Spleen (tissue), 11 donors: ENCODE results near the gene CUBN. TPM values are rescaled to one million over a fixed set of nuclear protein-coding genes. Genes with fewer than 3 reads are reported as not detected.
A peak's percentile ranks its signal among the peaks of the same experiment; 100 is the strongest.

ENCODE experiments used
- DNase-seq: peaks from one replicate; pipeline ENCODE4 v3.0.0-alpha.2; 2020
- H3K27ac ChIP-seq, 8 donors: fragments of 200-600 bp; sonication (generic) in 7 of 8; 1 replicate in 4 of 8; 2 replicates in 4 of 8; pipeline versions ENCODE4 v1.5.0 to v1.8.0; 2016 to 2021; ENCODE audit warnings: inconsistent platforms in 4 of 8, mild to moderate bottlenecking in 4 of 8, moderate library complexity in 1 of 8
- H3K27me3 ChIP-seq, 7 donors: fragments of 200-600 bp; sonication (generic) in 6 of 7; replicated peaks in 1 of 7; 1 replicate in 4 of 7; 2 replicates in 3 of 7; pipeline versions ENCODE4 v1.5.0 to v1.8.0; 2016 to 2021; ENCODE audit warnings: inconsistent platforms in 3 of 7, mild to moderate bottlenecking in 1 of 7
- H3K36me3 ChIP-seq, 6 donors: fragments of 200-600 bp; sonication (generic) in 5 of 6; 1 replicate in 4 of 6; 2 replicates in 2 of 6; pipeline versions ENCODE4 v1.5.0 to v1.8.0; 2016 to 2021; ENCODE audit warnings: inconsistent platforms in 2 of 6
- H3K4me1 ChIP-seq, 6 donors: fragments of 200-600 bp; sonication (generic) in 5 of 6; 1 replicate in 3 of 6; 2 replicates in 3 of 6; pipeline versions ENCODE4 v1.5.0 to v1.8.0; 2016 to 2021; ENCODE audit warnings: inconsistent platforms in 3 of 6
- H3K4me3 ChIP-seq, 8 donors: fragments of 200-600 bp; sonication (generic) in 7 of 8; 1 replicate in 4 of 8; 2 replicates in 4 of 8; pipeline versions ENCODE4 v1.5.0 to v1.8.0; 2016 to 2021; ENCODE audit warnings: inconsistent platforms in 4 of 8, mild to moderate bottlenecking in 4 of 8, moderate library complexity in 2 of 8
- H3K9me3 ChIP-seq, 8 donors: fragments of 200-600 bp; sonication (generic) in 7 of 8; 1 replicate in 4 of 8; 2 replicates in 4 of 8; pipeline versions ENCODE4 v1.5.0 to v1.8.0; 2016 to 2021; ENCODE audit warnings: inconsistent platforms in 4 of 8
- POLR2A ChIP-seq, 3 donors: fragments of 450-650 bp; IDR thresholded peaks; one replicate each; pipeline ENCODE4 v1.5.1; 2017; ENCODE audit warnings: antibody characterized with exemption in 3 of 3, mild to moderate bottlenecking in 1 of 3
- POLR2AphosphoS5 ChIP-seq, 3 donors: sonication (generic); formaldehyde crosslinking; IDR thresholded peaks; one replicate each; pipeline ENCODE4 v1.5.1; 2017; ENCODE audit warnings: antibody characterized with exemption in 3 of 3
- WGBS, 5 donors: extraction: QIAGEN DNeasy Blood & Tissue Kit in 3 of 5; methylation state at CpG; one replicate each; pipeline versions ENCODE4 v1.1.5 to v1.1.7; 2013 to 2018; 5-methylcytosine and 5-hydroxymethylcytosine counted together
- intact Hi-C: fragments of 100-400 bp; cut with DNase I; formaldehyde crosslinking; loops from one replicate; pipeline ENCODE4 v1.15.0; 2023; ENCODE audit warnings: low total_unique reads
- polyA plus RNA-seq, 3 donors: library from polyadenylated mRNA; stranded (reverse); fragments of 200-250 nt; gene quantifications; one replicate each; pipeline ENCODE4 v1.2.1, GENCODE V29; 2013
- total RNA-seq, 7 donors: library from RNA; depleted of rRNA in 3 of 7; stranded (reverse); fragments of >200 nt in 3 of 7; fragmentation: NEBNext Ultra II Directional in 4 of 7; extraction: Animal tissue kit (Norgen Biotek cat#: 25700) in 4 of 7; gene quantifications; one replicate each; pipeline versions ENCODE4 v1.1.0 to v1.2.1, GENCODE V29; 2016 to 2021
- TF ChIP-seq, protein P1 (sequence below), 11 experiments: fragments of 200-600 bp in 7 of 11; fragments of 450-650 bp in 4 of 11; sonication (generic) in 4 of 11; IDR thresholded peaks in 8 of 11; conservative IDR thresholded peaks in 3 of 11; 1 replicate in 7 of 11; 2 replicates in 4 of 11; pipeline versions ENCODE4 v1.4.0 to v1.8.0; 2016 to 2021; ENCODE audit warnings: antibody characterized with exemption in 11 of 11, inconsistent platforms in 4 of 11, mild to moderate bottlenecking in 1 of 11
- donor health status: healthy with polysubstance abuse.
- donor health status: DM: no; HTN: no; CAD: no; lungs with moderate emphysema.
- donor health status: DM: no; HTN: no; CAD: no.
- donor health status: Bipolar disorder and iron deficiency.
- donor health status: healthy.
- donor health status: DM: no; HTN: no; CAD: no.
- donor health status: DM: yes; HTN: yes; CAD: no.

Gene CUBN
- total and polyA plus RNA-seq, 10 donors: 0.24 to 12.1 (median 5.4) TPM

DNA sequence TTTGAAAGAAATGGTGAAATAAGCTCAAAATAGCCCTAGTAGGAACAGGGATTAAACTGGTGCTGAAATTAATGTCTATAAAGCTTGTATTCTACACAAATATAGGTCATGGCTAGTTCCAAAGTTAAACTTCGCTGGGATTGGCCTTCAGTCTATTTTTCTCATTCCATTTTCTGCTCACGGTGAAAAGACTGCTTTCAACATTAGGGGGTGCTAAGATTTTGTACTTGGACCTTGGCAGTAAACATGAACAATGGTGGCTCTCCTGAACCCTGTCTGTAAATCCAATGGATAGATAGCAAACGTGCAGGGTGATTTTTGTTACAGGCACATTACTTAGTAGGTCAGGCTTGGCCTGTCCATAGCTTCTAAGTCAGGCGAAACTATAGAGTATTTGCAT, 276.4 kb downstream of the CUBN start:
- no peaks in the 10 kb centered on the region for H3K27me3 ChIP-seq
- H3K9me3 ChIP-seq: no peaks in the 10 kb centered on the region
- no peak for DNase-seq
- H3K4me3 ChIP-seq: no peak overlapping the region
- no peak overlapping the region for H3K27ac ChIP-seq
- no peaks in the 10 kb centered on the region for H3K36me3 ChIP-seq
- TF ChIP-seq POLR2A (IDR thresholded peaks at IDR 0.05): no peak
- TF ChIP-seq, protein P1, sequence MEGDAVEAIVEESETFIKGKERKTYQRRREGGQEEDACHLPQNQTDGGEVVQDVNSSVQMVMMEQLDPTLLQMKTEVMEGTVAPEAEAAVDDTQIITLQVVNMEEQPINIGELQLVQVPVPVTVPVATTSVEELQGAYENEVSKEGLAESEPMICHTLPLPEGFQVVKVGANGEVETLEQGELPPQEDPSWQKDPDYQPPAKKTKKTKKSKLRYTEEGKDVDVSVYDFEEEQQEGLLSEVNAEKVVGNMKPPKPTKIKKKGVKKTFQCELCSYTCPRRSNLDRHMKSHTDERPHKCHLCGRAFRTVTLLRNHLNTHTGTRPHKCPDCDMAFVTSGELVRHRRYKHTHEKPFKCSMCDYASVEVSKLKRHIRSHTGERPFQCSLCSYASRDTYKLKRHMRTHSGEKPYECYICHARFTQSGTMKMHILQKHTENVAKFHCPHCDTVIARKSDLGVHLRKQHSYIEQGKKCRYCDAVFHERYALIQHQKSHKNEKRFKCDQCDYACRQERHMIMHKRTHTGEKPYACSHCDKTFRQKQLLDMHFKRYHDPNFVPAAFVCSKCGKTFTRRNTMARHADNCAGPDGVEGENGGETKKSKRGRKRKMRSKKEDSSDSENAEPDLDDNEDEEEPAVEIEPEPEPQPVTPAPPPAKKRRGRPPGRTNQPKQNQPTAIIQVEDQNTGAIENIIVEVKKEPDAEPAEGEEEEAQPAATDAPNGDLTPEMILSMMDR (IDR thresholded peaks at IDR 0.05 in 8 of 11, conservative IDR thresholded peaks at IDR 0.05 in 3 of 11): peak in 6 of 11 experiments; percentile 8 to 41 (median 30)
- no peaks in the 10 kb centered on the region for H3K4me1 ChIP-seq
- 47 to 65% (median 53%) methylated on average over 4 of the region's 4 CpGs for WGBS, 5 donors
- intact Hi-C loops: no loop called here

DNA sequence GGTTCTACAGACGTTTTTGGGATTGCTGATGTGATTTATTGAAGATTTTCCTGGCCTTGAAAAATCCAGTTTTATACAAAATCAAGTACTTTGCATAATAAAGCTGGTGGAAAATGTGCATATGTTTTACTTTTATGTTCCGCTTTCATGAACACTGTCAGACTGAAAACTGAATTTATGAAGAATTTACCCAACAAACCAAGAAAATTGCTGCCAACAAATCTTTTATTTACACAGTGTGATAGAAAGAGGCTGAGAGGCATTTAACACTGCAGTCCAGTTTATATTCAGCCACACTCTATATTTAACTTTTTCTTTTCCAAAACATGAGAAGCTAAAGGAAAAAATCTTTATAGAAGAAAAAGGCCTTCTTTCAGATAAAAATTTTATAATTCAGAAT, 277.0 kb downstream of the CUBN start:
- Histone ChIP-seq H3K9me3 (no peaks in the 10 kb centered on the region), H3K27ac (no peak overlapping the region), H3K4me1 (no peaks in the 10 kb centered on the region), H3K4me3 (no peak overlapping the region), H3K27me3 (no peaks in the 10 kb centered on the region), H3K36me3 (no peaks in the 10 kb centered on the region)
- DNase-seq: no peak
- no peak for TF ChIP-seq POLR2AphosphoS5 (IDR thresholded peaks at IDR 0.05)
- TF ChIP-seq, protein P1 (IDR thresholded peaks at IDR 0.05 in 8 of 11, conservative IDR thresholded peaks at IDR 0.05 in 3 of 11): no peak
- no peak for TF ChIP-seq POLR2A (IDR thresholded peaks at IDR 0.05)
- 69 to 86% (median 74%) methylated on average over 2 of the region's 2 CpGs for WGBS, 5 donors
- intact Hi-C loops: no loop called here

DNA sequence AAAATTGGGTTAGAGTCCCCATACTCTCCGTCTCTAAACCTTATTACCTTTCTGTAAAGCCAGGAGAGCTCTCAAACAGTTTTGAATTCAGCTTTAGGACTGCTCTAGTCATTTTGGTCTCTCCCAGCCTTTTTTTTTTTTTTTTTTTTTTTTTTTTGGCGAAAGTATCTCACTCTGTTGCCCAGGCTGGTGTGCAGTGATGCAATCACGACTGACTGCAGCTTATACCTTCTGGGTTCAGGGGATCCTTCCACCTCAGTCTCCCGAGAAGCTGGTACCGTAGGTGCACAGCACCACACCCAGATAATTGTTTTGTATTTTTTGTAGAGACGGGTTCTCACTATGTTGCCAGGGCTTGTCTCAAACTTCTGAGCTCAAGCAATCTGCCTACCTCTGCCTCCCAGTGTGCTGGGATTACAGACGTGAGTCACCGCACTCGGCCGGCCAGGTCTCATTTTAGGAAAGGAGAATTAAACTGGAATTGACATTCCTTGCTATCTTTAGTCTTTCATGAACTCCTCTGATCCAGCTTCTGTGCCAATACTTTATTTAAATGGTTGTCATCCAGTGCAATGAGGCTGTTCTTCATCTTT, 281.0 kb downstream of the CUBN start:
- intact Hi-C loops: loop anchor here (5.0 kb wide), 2 partner anchors 409 to 579 kb away; no protein-coding TSS in a partner anchor
- Histone ChIP-seq H3K9me3 (no peaks in the 10 kb centered on the region), H3K4me3 (no peak overlapping the region), H3K27ac (no peak overlapping the region), H3K4me1 (peaks cover 0 to 2% (median 0%) of the 10 kb centered on the region in 6 donors), H3K36me3 (no peaks in the 10 kb centered on the region), H3K27me3 (no peaks in the 10 kb centered on the region)
- no peak for DNase-seq
- 90 to 93% (median 92%) methylated on average over 10 of the region's 10 CpGs for WGBS, 5 donors
- TF ChIP-seq, protein P1 (IDR thresholded peaks at IDR 0.05 in 8 of 11, conservative IDR thresholded peaks at IDR 0.05 in 3 of 11): no peak
- no peak for TF ChIP-seq POLR2AphosphoS5 (IDR thresholded peaks at IDR 0.05)
- no peak for TF ChIP-seq POLR2A (IDR thresholded peaks at IDR 0.05)

DNA sequence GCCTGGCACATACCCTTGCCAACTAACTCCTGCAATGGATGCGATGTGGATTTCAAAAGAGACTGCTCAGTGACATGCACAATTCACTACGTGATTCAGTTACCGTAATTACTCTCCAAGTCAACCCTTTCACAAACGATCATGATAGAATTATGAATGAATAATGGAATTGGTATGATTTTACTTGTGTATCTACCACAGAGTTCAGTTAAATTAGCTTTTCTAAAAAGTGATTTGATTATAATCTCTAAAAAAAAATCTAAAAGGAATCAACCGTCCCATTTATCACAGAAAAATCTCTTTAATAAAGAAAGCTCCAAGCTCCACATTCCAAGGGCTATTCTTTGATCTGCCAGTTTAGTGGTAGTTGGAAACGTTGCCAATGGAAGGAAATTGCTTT, 282.0 kb downstream of the CUBN start:
- no peak for DNase-seq
- no peaks in the 10 kb centered on the region for H3K9me3 ChIP-seq
- intact Hi-C loops: loop anchor here (5.0 kb wide), 2 partner anchors 410 to 580 kb away; no protein-coding TSS in a partner anchor
- H3K4me3 ChIP-seq: no peak overlapping the region
- H3K27ac ChIP-seq: no peak overlapping the region
- no peaks in the 10 kb centered on the region for H3K27me3 ChIP-seq
- no peaks in the 10 kb centered on the region for H3K36me3 ChIP-seq
- 75 to 82% (median 81%) methylated on average over 6 of the region's 6 CpGs for WGBS, 5 donors
- TF ChIP-seq POLR2AphosphoS5 (IDR thresholded peaks at IDR 0.05) (no peak), POLR2A (IDR thresholded peaks at IDR 0.05) (no peak)
- TF ChIP-seq, protein P1 (IDR thresholded peaks at IDR 0.05 in 8 of 11, conservative IDR thresholded peaks at IDR 0.05 in 3 of 11): no peak
- peaks cover 0 to 12% (median 5%) of the 10 kb centered on the region in 6 donors for H3K4me1 ChIP-seq
